LoVo (cell line): ENCODE measurements around the gene FAM72A.
A peak's percentile ranks its signal among the peaks of the same experiment; 100 is the strongest.
"Not testable (repeated sequence)": the region's sequence is repeated elsewhere in the genome, so short reads cannot be mapped to it uniquely, and the experiment has no call there.

Source experiments
- DNase-seq: peaks from one replicate; pipeline ENCODE4 v3.0.0-alpha.2; 2016; ENCODE audit warnings: low spot score

Gene FAM72A

GRCh38 chr1:206202789-206203363 is at the start of gene FAM72A:
TSS of gene FAM72A (minus strand) at chr1:206202839. CDS start at chr1:206202025, 814 bp downstream.
- peak; percentile 94 for DNase-seq

- DNase-seq: not testable (repeated sequence)
These were observed 48.5 kb upstream of the FAM72A start for GRCh38 chr1:206250953-206251681.

- DNase-seq: not testable (repeated sequence)
These were observed 43.7 kb upstream of the FAM72A start for GRCh38 chr1:206246129-206246886.

GRCh38 chr1:206245479-206245878 is 42.8 kb upstream of the FAM72A start:
- DNase-seq: not testable (repeated sequence)

GRCh38 chr1:206243335-206243734 is 40.7 kb upstream of the FAM72A start:
- DNase-seq: not testable (repeated sequence)

GRCh38 chr1:206240288-206240687 is 37.6 kb upstream of the FAM72A start:
- DNase-seq: not testable (repeated sequence)

GRCh38 chr1:206235190-206235589 is 32.6 kb upstream of the FAM72A start:
- DNase-seq: not testable (repeated sequence)

GRCh38 chr1:206234189-206234916 is 31.7 kb upstream of the FAM72A start:
- not testable (repeated sequence) for DNase-seq

GRCh38 chr1:206232970-206233645 is 30.5 kb upstream of the FAM72A start:
- DNase-seq: not testable (repeated sequence)

GRCh38 chr1:206231989-206232388 is 29.4 kb upstream of the FAM72A start:
- not testable (repeated sequence) for DNase-seq

GRCh38 chr1:206229286-206229685 is 26.6 kb upstream of the FAM72A start:
- DNase-seq: not testable (repeated sequence)

GRCh38 chr1:206226886-206227285 is 24.2 kb upstream of the FAM72A start:
- DNase-seq: not testable (repeated sequence)

- DNase-seq: not testable (repeated sequence)
These were observed 22.7 kb upstream of the FAM72A start for GRCh38 chr1:206225386-206225785.

GRCh38 chr1:206224190-206224776 is 21.6 kb upstream of the FAM72A start:
- not testable (repeated sequence) for DNase-seq

GRCh38 chr1:206221585-206221984 is 18.9 kb upstream of the FAM72A start:
- DNase-seq: not testable (repeated sequence)

GRCh38 chr1:206220332-206221000 is 17.8 kb upstream of the FAM72A start:
- DNase-seq: not testable (repeated sequence)

- not testable (repeated sequence) for DNase-seq
These were observed 17.1 kb upstream of the FAM72A start for GRCh38 chr1:206219514-206220331.

GRCh38 chr1:206218765-206219164 is 16.1 kb upstream of the FAM72A start:
- DNase-seq: not testable (repeated sequence)

GRCh38 chr1:206218285-206218684 is 15.6 kb upstream of the FAM72A start:
- DNase-seq: not testable (repeated sequence)
